ENCODE data around the gene RPL10.

RPL10 gene

DNA sequence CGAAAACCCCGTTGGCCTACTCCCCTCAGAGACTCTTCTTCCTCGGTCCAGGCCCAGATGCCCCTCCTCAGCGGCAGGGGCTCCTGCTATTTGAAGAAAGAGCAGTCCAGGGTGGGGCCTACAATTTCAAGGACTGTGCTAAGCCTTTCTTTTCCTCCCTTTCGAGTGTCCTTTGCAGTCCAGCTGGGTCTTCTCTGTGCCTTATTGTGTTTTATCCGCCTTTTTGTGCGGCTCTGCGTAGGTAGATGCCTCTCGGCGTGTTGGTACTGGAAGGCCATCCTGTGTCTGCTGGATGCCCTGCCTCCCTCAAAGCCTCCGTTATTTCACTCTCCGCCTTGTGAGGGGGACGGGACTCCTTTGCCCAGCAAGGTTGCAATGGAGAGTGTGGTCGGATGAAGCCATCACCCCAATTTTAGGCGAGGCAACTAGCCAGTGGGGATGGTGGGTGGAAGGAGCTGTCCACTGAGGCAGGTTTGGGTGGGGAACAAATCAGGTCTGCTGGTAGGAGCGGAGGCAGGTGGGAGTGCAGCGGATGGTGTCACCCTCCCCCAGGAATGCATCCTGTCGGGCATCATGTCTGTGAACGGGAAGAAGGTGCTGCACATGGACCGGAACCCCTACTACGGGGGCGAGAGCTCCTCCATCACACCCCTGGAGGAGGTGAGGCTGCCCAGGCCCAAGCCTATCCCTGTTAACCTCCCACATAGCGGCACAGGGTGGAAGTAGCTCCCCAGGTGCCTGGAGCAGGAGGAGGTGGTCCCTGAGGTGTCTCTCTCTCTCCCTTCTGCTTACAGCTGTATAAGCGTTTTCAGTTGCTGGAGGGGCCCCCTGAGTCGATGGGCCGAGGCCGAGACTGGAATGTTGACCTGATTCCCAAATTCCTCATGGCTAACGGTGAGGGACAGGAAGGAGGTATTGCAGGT, 40.1 kb downstream of the RPL10 start:
- no peak for DNase-seq (ENCODE audit: low read depth)
- TF ChIP-seq, protein P1, sequence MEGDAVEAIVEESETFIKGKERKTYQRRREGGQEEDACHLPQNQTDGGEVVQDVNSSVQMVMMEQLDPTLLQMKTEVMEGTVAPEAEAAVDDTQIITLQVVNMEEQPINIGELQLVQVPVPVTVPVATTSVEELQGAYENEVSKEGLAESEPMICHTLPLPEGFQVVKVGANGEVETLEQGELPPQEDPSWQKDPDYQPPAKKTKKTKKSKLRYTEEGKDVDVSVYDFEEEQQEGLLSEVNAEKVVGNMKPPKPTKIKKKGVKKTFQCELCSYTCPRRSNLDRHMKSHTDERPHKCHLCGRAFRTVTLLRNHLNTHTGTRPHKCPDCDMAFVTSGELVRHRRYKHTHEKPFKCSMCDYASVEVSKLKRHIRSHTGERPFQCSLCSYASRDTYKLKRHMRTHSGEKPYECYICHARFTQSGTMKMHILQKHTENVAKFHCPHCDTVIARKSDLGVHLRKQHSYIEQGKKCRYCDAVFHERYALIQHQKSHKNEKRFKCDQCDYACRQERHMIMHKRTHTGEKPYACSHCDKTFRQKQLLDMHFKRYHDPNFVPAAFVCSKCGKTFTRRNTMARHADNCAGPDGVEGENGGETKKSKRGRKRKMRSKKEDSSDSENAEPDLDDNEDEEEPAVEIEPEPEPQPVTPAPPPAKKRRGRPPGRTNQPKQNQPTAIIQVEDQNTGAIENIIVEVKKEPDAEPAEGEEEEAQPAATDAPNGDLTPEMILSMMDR (IDR thresholded peaks at IDR 0.05; ENCODE audit: insufficient read depth, low read depth, low read length, missing control alignments): no peak
- peak overlapping the region; percentile 73 for H3K4me3 ChIP-seq (ENCODE audit: low read depth, low read length)

DNA sequence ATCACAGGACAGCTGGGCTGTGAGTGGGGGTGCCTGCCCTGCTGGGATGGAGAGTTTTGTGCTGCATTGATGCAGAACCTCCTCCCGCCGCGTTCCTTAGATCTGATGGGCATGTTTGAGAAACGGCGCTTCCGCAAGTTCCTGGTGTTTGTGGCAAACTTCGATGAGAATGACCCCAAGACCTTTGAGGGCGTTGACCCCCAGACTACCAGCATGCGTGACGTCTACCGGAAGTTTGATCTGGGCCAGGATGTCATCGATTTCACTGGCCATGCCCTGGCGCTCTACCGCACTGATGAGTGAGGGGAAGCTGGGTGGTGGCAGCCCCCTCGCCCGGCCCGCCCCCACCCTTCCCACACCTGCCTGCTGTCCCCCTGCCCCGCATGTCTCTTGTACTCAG, 41.7 kb downstream of the RPL10 start:
- TF ChIP-seq, protein P1 (IDR thresholded peaks at IDR 0.05; ENCODE audit: insufficient read depth, low read depth, low read length, missing control alignments): no peak
- no peak for DNase-seq (ENCODE audit: low read depth)
- H3K4me3 ChIP-seq (ENCODE audit: low read depth, low read length): no peak overlapping the region

DNA sequence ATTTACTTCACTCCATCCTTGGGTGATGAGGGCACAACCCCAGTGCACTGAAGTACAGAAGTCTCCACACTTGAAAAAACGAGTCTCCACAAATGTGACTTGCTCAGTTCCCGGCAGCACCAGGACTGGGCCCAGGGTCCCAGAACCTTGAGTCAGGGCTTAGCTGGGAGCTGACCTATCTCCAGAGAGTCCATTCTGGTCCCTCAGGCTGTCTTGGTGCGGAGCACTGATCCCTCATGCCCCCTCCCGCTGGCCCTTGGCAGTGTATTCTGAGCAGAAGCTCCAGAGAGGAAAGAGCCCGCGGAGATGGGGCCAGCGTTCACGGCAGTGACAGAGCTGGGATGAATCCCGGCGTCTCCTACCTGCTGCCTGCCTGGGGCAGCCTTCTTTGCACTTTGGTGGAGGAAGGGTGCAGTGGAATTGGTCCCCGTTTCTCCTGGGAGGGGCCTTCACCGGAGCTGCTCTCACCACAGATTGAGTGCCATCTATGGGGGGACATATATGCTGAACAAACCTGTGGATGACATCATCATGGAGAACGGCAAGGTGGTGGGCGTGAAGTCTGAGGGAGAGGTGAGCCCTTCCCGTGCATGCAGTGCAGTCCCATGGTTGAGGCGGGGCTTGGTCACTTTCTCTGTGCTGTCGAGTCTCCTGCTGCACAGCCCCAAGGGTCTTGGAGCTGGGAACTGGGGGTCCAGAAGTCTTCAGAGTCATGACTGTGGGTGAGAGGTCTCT, 42.6 kb downstream of the RPL10 start:
- H3K4me3 ChIP-seq (ENCODE audit: low read depth, low read length): no peak overlapping the region
- TF ChIP-seq, protein P1 (IDR thresholded peaks at IDR 0.05; ENCODE audit: insufficient read depth, low read depth, low read length, missing control alignments): no peak
- DNase-seq (ENCODE audit: low read depth): no peak

DNA sequence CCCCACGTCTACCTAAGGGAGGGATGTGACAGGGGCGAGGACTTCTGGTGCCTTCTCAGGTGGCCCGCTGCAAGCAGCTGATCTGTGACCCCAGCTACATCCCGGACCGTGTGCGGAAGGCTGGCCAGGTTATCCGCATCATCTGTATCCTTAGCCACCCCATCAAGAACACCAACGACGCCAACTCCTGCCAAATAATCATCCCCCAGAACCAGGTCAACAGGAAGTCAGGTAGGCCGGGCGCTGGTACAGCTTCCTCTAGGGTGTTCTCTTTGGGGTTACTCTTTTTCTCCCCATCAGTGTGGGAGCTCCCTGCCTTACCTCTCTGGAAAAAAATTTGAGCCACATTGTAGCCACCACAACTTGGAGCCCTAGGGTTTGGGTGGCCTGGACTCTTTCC, 43.4 kb downstream of the RPL10 start:
- TF ChIP-seq, protein P1 (IDR thresholded peaks at IDR 0.05; ENCODE audit: insufficient read depth, low read depth, low read length, missing control alignments): no peak
- H3K4me3 ChIP-seq (ENCODE audit: low read depth, low read length): no peak overlapping the region
- DNase-seq (ENCODE audit: low read depth): no peak

DNA sequence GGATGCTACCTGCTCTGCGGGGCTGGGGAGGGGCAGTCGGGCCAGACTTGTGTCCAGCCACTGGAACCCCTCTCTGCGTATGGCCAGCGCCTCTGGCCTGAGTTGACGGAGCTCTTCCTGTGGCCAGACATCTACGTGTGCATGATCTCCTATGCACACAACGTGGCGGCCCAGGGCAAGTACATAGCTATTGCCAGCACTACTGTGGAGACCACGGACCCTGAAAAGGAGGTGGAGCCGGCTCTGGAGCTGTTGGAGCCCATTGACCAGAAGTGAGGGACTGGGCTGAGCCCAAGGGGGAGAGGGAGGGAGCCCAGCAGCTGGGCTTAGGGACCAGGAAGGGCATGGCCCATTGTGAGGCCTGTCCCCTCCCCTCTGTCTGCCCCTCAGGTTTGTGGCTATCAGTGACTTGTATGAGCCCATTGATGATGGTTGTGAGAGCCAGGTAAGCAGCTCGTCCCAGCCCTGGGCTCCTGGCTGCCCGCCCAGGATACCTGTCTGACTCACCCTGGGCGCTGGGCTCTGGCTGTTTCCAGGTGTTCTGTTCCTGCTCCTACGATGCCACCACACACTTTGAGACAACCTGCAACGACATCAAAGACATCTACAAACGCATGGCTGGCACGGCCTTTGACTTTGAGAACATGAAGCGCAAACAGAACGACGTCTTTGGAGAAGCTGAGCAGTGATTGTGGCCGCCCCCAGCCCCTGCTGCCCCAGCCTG, 44.0 kb downstream of the RPL10 start:
- DNase-seq (ENCODE audit: low read depth): no peak
- TF ChIP-seq, protein P1 (IDR thresholded peaks at IDR 0.05; ENCODE audit: insufficient read depth, low read depth, low read length, missing control alignments): no peak

DNA sequence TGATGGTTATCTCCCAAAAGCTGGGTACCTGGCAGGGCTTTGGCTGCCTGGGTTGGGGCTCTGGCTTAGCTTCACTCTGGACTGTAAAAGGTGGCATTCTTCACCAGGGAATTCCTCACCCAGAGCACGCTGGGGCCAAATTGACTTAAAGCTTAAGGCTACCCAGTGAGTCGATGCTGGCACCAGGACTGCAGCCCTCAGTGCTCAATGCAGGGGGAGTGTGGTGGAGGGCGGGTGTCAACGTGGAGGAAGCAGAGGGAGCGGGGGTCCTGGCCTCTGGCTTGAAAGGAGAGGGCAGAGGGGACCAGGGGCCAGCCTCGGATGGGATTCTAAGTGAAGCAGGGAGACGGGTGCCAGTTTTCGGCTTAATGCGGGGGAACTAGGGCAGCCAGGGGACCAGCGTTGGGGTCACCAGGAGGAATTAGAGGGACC, 45.3 kb downstream of the RPL10 start:
- DNase-seq (ENCODE audit: low read depth): no peak
- peak overlapping the region; percentile 10 for H3K4me3 ChIP-seq (ENCODE audit: low read depth, low read length)

More for the DNA sequence above, 44.0 kb downstream of the RPL10 start:
- H3K4me3 ChIP-seq (ENCODE audit: low read depth, low read length): no peak overlapping the region

More for the DNA sequence above, 45.3 kb downstream of the RPL10 start:
- TF ChIP-seq, protein P1 (IDR thresholded peaks at IDR 0.05; ENCODE audit: insufficient read depth, low read depth, low read length, missing control alignments): no peak
